IMR-90 (cell line): ENCODE data around the gene INPP5A.
A peak's percentile ranks its signal among the peaks of the same experiment; 100 is the strongest.

Experiments
- BHLHE40 ChIP-seq: fragments of 150-350 bp; IDR thresholded peaks from 2 replicates; pipeline ENCODE4 v1.6.1; 2016; ENCODE audit warnings: mild to moderate bottlenecking, low read depth, low read length
- CHD1 ChIP-seq: IDR thresholded peaks from 2 replicates; pipeline ENCODE4 v1.6.1; 2012; ENCODE audit warnings: low read depth, low read length, improper control_type of control experiment
- CTCF ChIP-seq: conservative IDR thresholded peaks from 2 replicates; pipeline ENCODE4 v1.5.1; 2012; ENCODE audit warnings: mild to moderate bottlenecking, low read depth, low read length, improper control_type of control experiment
- ELK1 ChIP-seq: fragments of 150-350 bp; IDR thresholded peaks from 2 replicates; pipeline ENCODE4 v1.6.1; 2016; ENCODE audit warnings: low read depth, mild to moderate bottlenecking, low read length, moderate library complexity, borderline replicate concordance
- FOS ChIP-seq: fragments of 150-350 bp; IDR thresholded peaks from 2 replicates; pipeline ENCODE4 v1.6.1; 2016; ENCODE audit warnings: low read depth, low read length
- MAZ ChIP-seq: IDR thresholded peaks from 2 replicates; pipeline ENCODE4 v1.6.1; 2012; ENCODE audit warnings: low read depth, mild to moderate bottlenecking, low read length, improper control_type of control experiment, moderate library complexity, borderline replicate concordance
- NFE2L2 ChIP-seq: fragments of 150-350 bp; IDR thresholded peaks from 2 replicates; pipeline ENCODE4 v1.6.1; 2016; ENCODE audit warnings: low read depth, mild to moderate bottlenecking, low read length
- POLR2A ChIP-seq: IDR thresholded peaks from 2 replicates; pipeline ENCODE4 v1.6.1; 2012; ENCODE audit warnings: mild to moderate bottlenecking, low read depth, low read length
- RAD21 ChIP-seq: IDR thresholded peaks from 2 replicates; pipeline ENCODE4 v1.6.1; 2012; ENCODE audit warnings: low read length, improper control_type of control experiment
- RCOR1 ChIP-seq: IDR thresholded peaks from 2 replicates; pipeline ENCODE4 v1.6.1; 2012; ENCODE audit warnings: mild to moderate bottlenecking, low read length, improper control_type of control experiment; ENCODE audit not compliant: insufficient replicate concordance
- RFX5 ChIP-seq: IDR thresholded peaks from 2 replicates; pipeline ENCODE4 v1.8.0; 2012; ENCODE audit warnings: low read depth, mild to moderate bottlenecking, low read length, moderate library complexity
- SMC3 ChIP-seq: fragments of 150-350 bp; IDR thresholded peaks from 2 replicates; pipeline ENCODE4 v1.6.1; 2016; ENCODE audit warnings: low read depth, mild to moderate bottlenecking, antibody characterized with exemption, low read length, moderate library complexity
- USF2 ChIP-seq: fragments of 150-350 bp; IDR thresholded peaks from 2 replicates; pipeline ENCODE4 v1.6.1; 2017; ENCODE audit warnings: mild to moderate bottlenecking, antibody characterized with exemption, low read length, low read depth

GRCh38 chr10:132665946-132666704 lies 128.5 kb downstream of the INPP5A start:
- no peak for TF ChIP-seq CTCF
- no peak for TF ChIP-seq POLR2A
- peak; percentile 88 for TF ChIP-seq FOS
- no peak for TF ChIP-seq SMC3
- TF ChIP-seq RCOR1 = no peak
- no peak for TF ChIP-seq RFX5
- no peak for TF ChIP-seq CHD1
- 0 out of 2 replicates have a peak, but pooled peaks have one; percentile 30 for TF ChIP-seq NFE2L2
- TF ChIP-seq RAD21 = peak; percentile 2; the same call in 1 of the 2 replicates
- TF ChIP-seq BHLHE40 = no peak
- peak; percentile 19; the same call in 1 of the 2 replicates for TF ChIP-seq MAZ
- no peak for TF ChIP-seq USF2
- TF ChIP-seq ELK1 = no peak
